Heart right ventricle (tissue), 16 donors: ENCODE data around the gene TRIM41. TPM values are rescaled to one million over a fixed set of nuclear protein-coding genes. Genes with fewer than 3 reads are reported as not detected.
A peak's percentile ranks its signal among the peaks of the same experiment; 100 is the strongest.

ENCODE experiments used
- ATAC-seq, 8 donors: fragments of 200-7000 bp; cut with Tn5 transposase; one replicate each; pipeline ENCODE4 v1.9.1; 2020; ENCODE audit warnings: mild to moderate bottlenecking in 8 of 8, moderate library complexity in 8 of 8, moderate number of reproducible peaks in 1 of 8
- DNase-seq, 2 donors: peaks; one replicate each; pipeline ENCODE4 v3.0.0-alpha.2; 2020
- H3K27ac ChIP-seq, 10 donors: fragments of 200-600 bp; sonication (generic) in 2 of 10; one replicate each; pipeline versions ENCODE4 v1.5.0 to v1.8.0; 2020 to 2022; ENCODE audit warnings: mild to moderate bottlenecking in 3 of 10
- H3K27me3 ChIP-seq, 7 donors: fragments of 200-600 bp; one replicate each; pipeline ENCODE4 v1.8.0; 2021 to 2022; ENCODE audit warnings: mild to moderate bottlenecking in 2 of 7
- H3K36me3 ChIP-seq, 9 donors: fragments of 200-600 bp; sonication (generic) in 1 of 9; one replicate each; pipeline versions ENCODE4 v1.5.0 to v1.8.0; 2020 to 2022; ENCODE audit warnings: mild to moderate bottlenecking in 2 of 9
- H3K4me1 ChIP-seq, 9 donors: fragments of 200-600 bp; sonication (generic) in 1 of 9; one replicate each; pipeline versions ENCODE4 v1.5.0 to v1.8.0; 2020 to 2022; ENCODE audit warnings: mild to moderate bottlenecking in 4 of 9
- H3K4me3 ChIP-seq, 10 donors: fragments of 200-600 bp; sonication (generic) in 2 of 10; one replicate each; pipeline versions ENCODE4 v1.5.0 to v1.8.0; 2020 to 2022; ENCODE audit warnings: mild to moderate bottlenecking in 7 of 10, moderate library complexity in 2 of 10
- H3K9me3 ChIP-seq, 11 donors: fragments of 200-600 bp in 10 of 11; sonication (generic) in 2 of 11; one replicate each; pipeline versions ENCODE4 v1.5.0 to v1.8.0; 2013 to 2022; ENCODE audit warnings: mild to moderate bottlenecking in 2 of 11, control low read depth in 1 of 11, moderate library complexity in 1 of 11
- CTCF ChIP-seq, 9 donors: fragments of 200-600 bp; sonication (generic) in 2 of 9; IDR thresholded peaks; one replicate each; pipeline versions ENCODE4 v1.5.0 to v1.8.0; 2021 to 2022; ENCODE audit warnings: antibody characterized with exemption in 9 of 9, mild to moderate bottlenecking in 5 of 9, moderate library complexity in 1 of 9
- WGBS, 2 donors: extraction: QIAGEN DNeasy Blood & Tissue Kit; methylation state at CpG; one replicate each; pipeline ENCODE4 v1.1.7; 2013; ENCODE audit warnings: inconsistent platforms in 1 of 2; 5-methylcytosine and 5-hydroxymethylcytosine counted together
- intact Hi-C, 10 donors: fragments of 100-400 bp; cut with DNase I; formaldehyde crosslinking; loops; one replicate each; pipeline versions ENCODE4 v1.11.1 to v1.14.2; 2022
- polyA plus RNA-seq, 2 donors: library from polyadenylated mRNA; stranded (reverse); fragments of 200-250 nt; gene quantifications; one replicate each; pipeline ENCODE4 v1.2.3, GENCODE V29; 2013
- total RNA-seq, 10 donors: library from RNA; stranded (reverse); fragmentation: NEBNext Ultra II Directional in 3 of 10; extraction: Animal tissue kit (Norgen Biotek cat#: 25700) in 3 of 10; gene quantifications; one replicate each; pipeline versions ENCODE4 v1.2.1 to v1.2.4, GENCODE V29; 2021 to 2023
- donor health status: Arrhythmogenic right ventricular cardiomyopathy.
- donor health status: ischemic (EF 13 %, LVEDD 7.1; RV severe dilation, severe dysfunction).
- donor health status: healthy with polysubstance abuse.
- donor health status: DM: no; HTN: yes; CAD: no.
- donor health status: DM: no; HTN: no; CAD: no.
- donor health status: ischemic (EF 25% LVEDD 6.9; RV normal size, moderate dysfunction).
- donor health status: ischemic (EF 25% LVEDD 5.7; RV mildly dilated, moderate dysfunction).
- donor health status: healthy.
- donor health status: DM: yes; HTN: yes; CAD: no.
- donor health status: Ischemic cardiomyopathy.
- donor health status: ischemic (EF 35%, LVEDD 5.7; RV mildly dilated, moderate dysfunction).
- donor health status: nonischemic (EF 11% LVEDD 7.7; RV severe dilation, severe dysfunction).
- donor health status: DM: yes; HTN: yes; CAD: no.
- donor health status: PGD.
- donor health status: ischemic (EF 29% LVEDD 5.4; RV normal size, mild dysfunction).
- donor health status: nonischemic (EF 23%, LVEDD 6.1; RV moderate dilation, normal function).

The TRIM41 gene
- total and polyA plus RNA-seq, 12 donors = 12.1 to 28.2 (median 25.2) TPM

- Histone ChIP-seq H3K4me1 (peaks cover 0 to 53% (median 27%) of the 10 kb centered on the region in 9 donors), H3K27me3 (peaks cover 0 to 5% (median 0%) of the 10 kb centered on the region in 7 donors), H3K4me3 (no peak overlapping the region), H3K27ac (no peak overlapping the region), H3K9me3 (no peaks in the 10 kb centered on the region), H3K36me3 (no peaks in the 10 kb centered on the region)
- intact Hi-C loops = loop anchor here in 7 of 10 donors (5.0 to 10.0 kb wide), 5 partner anchors 59 to 401 kb away; partner anchors contain the start of genes TRIM52 (in 6 of the 7), MGAT1 (in 3 of the 7) and RACK1 (in 1 of the 7)
- TF ChIP-seq CTCF (IDR thresholded peaks at IDR 0.05) = no peak
- DNase-seq = no peak
- 91% methylated on average over 6 of the region's 6 CpGs for WGBS, 2 donors
- no peak for ATAC-seq
These were observed 37.1 kb upstream of the TRIM41 start for GRCh38 chr5:181186022-181186421.

GRCh38 chr5:181186986-181187499 is 36.0 kb upstream of the TRIM41 start:
- peak overlapping the region in 3 of 10 donors; percentile 59 to 81 (median 77) for H3K27ac ChIP-seq
- intact Hi-C loops = loop anchor here in 7 of 10 donors (5.0 to 10.0 kb wide), 5 partner anchors 58 to 402 kb away; partner anchors contain the start of genes TRIM52 (in 6 of the 7), MGAT1 (in 3 of the 7) and RACK1 (in 1 of the 7)
- H3K36me3 ChIP-seq = no peaks in the 10 kb centered on the region
- peak overlapping the region in 3 of 10 donors; percentile 75 to 95 (median 83) for H3K4me3 ChIP-seq
- H3K9me3 ChIP-seq = no peaks in the 10 kb centered on the region
- no peak for TF ChIP-seq CTCF (IDR thresholded peaks at IDR 0.05)
- H3K27me3 ChIP-seq = peaks cover 0 to 5% (median 0%) of the 10 kb centered on the region in 7 donors
- H3K4me1 ChIP-seq = peaks cover 0 to 51% (median 27%) of the 10 kb centered on the region in 9 donors
- ATAC-seq (no peak), DNase-seq (no peak)
- 49 to 59% methylated on average over 8 of the region's 8 CpGs for WGBS, 2 donors

GRCh38 chr5:181187500-181188213 is 35.4 kb upstream of the TRIM41 start:
- Histone ChIP-seq H3K36me3 (no peaks in the 10 kb centered on the region), H3K4me3 (peak overlapping the region; percentile 5 to 96 (median 81)), H3K4me1 (peaks cover 3 to 51% (median 27%) of the 10 kb centered on the region in 9 donors), H3K27ac (peak overlapping the region in 7 of 10 donors; percentile 59 to 95 (median 80)), H3K27me3 (peaks cover 0 to 5% (median 0%) of the 10 kb centered on the region in 7 donors), H3K9me3 (no peaks in the 10 kb centered on the region)
- intact Hi-C loops = loop anchor here in 9 of 10 donors (1.0 to 10.0 kb wide), 9 partner anchors 31 to 403 kb away; partner anchors contain the start of genes TRIM52 (in 6 of the 9), MGAT1 (in 3 of the 9), TRIM41 (in 2 of the 9) and RACK1 (in 1 of the 9)
- TF ChIP-seq CTCF (IDR thresholded peaks at IDR 0.05) = peak in 4 of 9 donors; percentile 15 to 40 (median 24)
- ATAC-seq = peak in 7 of 8 donors; percentile 13 to 39 (median 25)
- 2 to 3% methylated on average over 37 of the region's 37 CpGs for WGBS, 2 donors
- DNase-seq = peak; percentile 69 to 78

- Histone ChIP-seq H3K9me3 (no peaks in the 10 kb centered on the region), H3K27me3 (peaks cover 0 to 5% (median 0%) of the 10 kb centered on the region in 7 donors), H3K27ac (peak overlapping the region in 9 of 10 donors; percentile 59 to 95 (median 80)), H3K4me1 (peaks cover 3 to 54% (median 29%) of the 10 kb centered on the region in 9 donors), H3K36me3 (no peaks in the 10 kb centered on the region), H3K4me3 (peak overlapping the region; percentile 66 to 96 (median 81))
- peak; percentile 48 to 81 for DNase-seq
- peak; percentile 5 to 51 (median 31) for ATAC-seq
- WGBS, 2 donors = 0% methylated on average over 35 of the region's 35 CpGs
- peak in 1 of 9 donors; percentile 17 for TF ChIP-seq CTCF (IDR thresholded peaks at IDR 0.05)
- intact Hi-C loops = loop anchor here in 9 of 10 donors (1.0 to 10.0 kb wide), 10 partner anchors 17 to 404 kb away; partner anchors contain the start of genes TRIM52 (in 6 of the 9), MGAT1 (in 3 of the 9), TRIM41 (in 2 of the 9) and RACK1 (in 1 of the 9)
These were observed 34.2 kb upstream of the TRIM41 start for GRCh38 chr5:181188700-181189362.
